ENCODE measurements around the gene C18orf32. TPM values are rescaled to one million over a fixed set of nuclear protein-coding genes. Genes with fewer than 3 reads are reported as not detected.

Gene C18orf32
- total and polyA plus RNA-seq, 2 of the 8 experiments (the other 6 are each of a cell fraction or from before 2014, with no cell fraction given) = 17.3 to 20.1 TPM

DNA sequence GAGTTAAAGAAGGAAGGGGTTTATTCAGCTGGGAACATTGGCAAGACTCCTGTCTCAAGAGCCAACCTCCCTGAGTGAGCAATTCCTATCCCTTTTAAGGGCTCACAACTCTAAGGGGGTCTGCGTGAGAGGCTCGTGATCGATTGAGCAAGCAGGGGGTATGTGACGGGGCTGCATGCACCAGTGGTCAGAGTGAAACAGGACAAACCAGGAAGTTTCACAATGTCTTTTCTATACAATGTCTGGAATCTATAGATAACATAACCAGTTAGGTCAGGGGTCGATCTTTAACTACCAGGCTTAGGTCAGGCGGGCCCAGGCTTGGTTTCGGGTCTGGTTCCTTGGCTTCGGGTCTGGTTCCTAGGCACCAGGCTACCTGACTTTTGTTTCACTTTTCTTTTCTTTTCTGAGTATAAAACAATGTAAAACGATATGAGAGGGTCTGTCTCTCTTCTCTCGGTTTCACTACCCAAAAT, 44.7 kb upstream of the C18orf32 start (continued):
- TF ChIP-seq CHD1 (IDR thresholded peaks at IDR 0.05; ENCODE audit: low read depth, low read length) (no peak), FOSL1 (IDR thresholded peaks at IDR 0.05; ENCODE audit: insufficient read depth, low read depth, low read length) (no peak), SP1 (IDR thresholded peaks at IDR 0.05; ENCODE audit: low read depth, low read length) (no peak), CBX8 (IDR thresholded peaks at IDR 0.05; ENCODE audit: borderline replicate concordance, low read depth, low read length) (no peak), POLR2AphosphoS5 (IDR thresholded peaks at IDR 0.05; ENCODE audit: low read depth, low read length) (no peak), RBBP5 (IDR thresholded peaks at IDR 0.05; ENCODE audit: borderline replicate concordance, low read depth, low read length) (no peak), HDAC6 (IDR thresholded peaks at IDR 0.05; ENCODE audit: low read depth, low read length) (no peak), SIN3A (conservative IDR thresholded peaks at IDR 0.05 in 1 of 2, IDR thresholded peaks at IDR 0.05 in 1 of 2; ENCODE audit: low read depth in 1 of 2, low read length in 2 of 2) (no peak), MAFK (IDR thresholded peaks at IDR 0.05; ENCODE audit: low read depth, low read length) (no peak)
